ENCODE results near the gene TVP23B.
"Not testable (repeated sequence)": the region's sequence is repeated elsewhere in the genome, so short reads cannot be mapped to it uniquely, and the experiment has no call there.

TVP23B gene

GRCh38 chr17:18772471-18772870 is 8.5 kb upstream of the TVP23B start:
- TF ChIP-seq TAF1 (IDR thresholded peaks at IDR 0.05; ENCODE audit: borderline replicate concordance, low read depth, low read length) (no peak), POLR2AphosphoS5 (IDR thresholded peaks at IDR 0.05; ENCODE audit: low read depth, low read length) (no peak), POLR2A (IDR thresholded peaks at IDR 0.05; ENCODE audit: low read depth, low read length) (no peak)
- FAIRE-seq = no peak
- no peak for DNase-seq (ENCODE audit: insufficient read length)

GRCh38 chr17:18781805-18782204 is 822 bp downstream of the TVP23B start:
- not testable (repeated sequence) for DNase-seq (ENCODE audit: insufficient read length); FAIRE-seq

GRCh38 chr17:18785933-18786332 is 5.0 kb downstream of the TVP23B start:
- not testable (repeated sequence) for FAIRE-seq

GRCh38 chr17:18786890-18787289 is 5.9 kb downstream of the TVP23B start:
- not testable (repeated sequence) for DNase-seq (ENCODE audit: insufficient read length); FAIRE-seq

More at GRCh38 chr17:18785933-18786332, 5.0 kb downstream of the TVP23B start:
- DNase-seq (ENCODE audit: insufficient read length) = not testable (repeated sequence)

GRCh38 chr17:18791402-18791801 is 10.4 kb downstream of the TVP23B start:
- DNase-seq (ENCODE audit: insufficient read length); FAIRE-seq: not testable (repeated sequence)

GRCh38 chr17:18794841-18795240 is 13.9 kb downstream of the TVP23B start:
- FAIRE-seq; DNase-seq (ENCODE audit: insufficient read length): not testable (repeated sequence)

- DNase-seq (ENCODE audit: insufficient read length); FAIRE-seq: not testable (repeated sequence)
These were observed 15.9 kb downstream of the TVP23B start for GRCh38 chr17:18796887-18797286.

GRCh38 chr17:18803458-18804245 is 22.7 kb downstream of the TVP23B start:
- FAIRE-seq = not testable (repeated sequence)

GRCh38 chr17:18815924-18816323 is 34.9 kb downstream of the TVP23B start:
- FAIRE-seq; DNase-seq (ENCODE audit: insufficient read length): not testable (repeated sequence)

More at GRCh38 chr17:18803458-18804245, 22.7 kb downstream of the TVP23B start:
- DNase-seq (ENCODE audit: insufficient read length) = not testable (repeated sequence)

GRCh38 chr17:18816489-18817371 is 35.7 kb downstream of the TVP23B start:
- peak; percentile 87 for FAIRE-seq
- not testable (repeated sequence) for DNase-seq (ENCODE audit: insufficient read length)

GRCh38 chr17:18821430-18821829 is 40.4 kb downstream of the TVP23B start:
- FAIRE-seq = not testable (repeated sequence)

GRCh38 chr17:18827613-18828012 is 46.6 kb downstream of the TVP23B start:
- not testable (repeated sequence) for DNase-seq (ENCODE audit: insufficient read length); FAIRE-seq

More at GRCh38 chr17:18821430-18821829, 40.4 kb downstream of the TVP23B start:
- not testable (repeated sequence) for DNase-seq (ENCODE audit: insufficient read length)

GRCh38 chr17:18848501-18848900 is 67.5 kb downstream of the TVP23B start:
- FAIRE-seq (no peak), DNase-seq (ENCODE audit: insufficient read length) (no peak)
- TF ChIP-seq POLR2A (IDR thresholded peaks at IDR 0.05; ENCODE audit: low read depth, low read length) = no peak
- no peak for TF ChIP-seq POLR2AphosphoS5 (IDR thresholded peaks at IDR 0.05; ENCODE audit: low read depth, low read length)
- TF ChIP-seq TAF1 (IDR thresholded peaks at IDR 0.05; ENCODE audit: borderline replicate concordance, low read depth, low read length) = no peak

- DNase-seq (ENCODE audit: insufficient read length) = no peak
- no peak for TF ChIP-seq POLR2AphosphoS5 (IDR thresholded peaks at IDR 0.05; ENCODE audit: low read depth, low read length)
- no peak for TF ChIP-seq TAF1 (IDR thresholded peaks at IDR 0.05; ENCODE audit: borderline replicate concordance, low read depth, low read length)
- TF ChIP-seq POLR2A (IDR thresholded peaks at IDR 0.05; ENCODE audit: low read depth, low read length) = no peak
- no peak for FAIRE-seq
These were observed 69.7 kb downstream of the TVP23B start for GRCh38 chr17:18850679-18851078.
